HUES64 (cell line): ENCODE data around the gene GNAT1. TPM values are rescaled to one million over a fixed set of nuclear protein-coding genes. Genes with fewer than 3 reads are reported as not detected.

Experiments used
- H3K27ac ChIP-seq: 2 replicates; pipeline ENCODE4 v1.7.0; 2013; ENCODE audit warnings: low read depth, low read length, inconsistent platforms
- H3K27me3 ChIP-seq: 2 replicates; pipeline ENCODE4 v1.6.1; 2013; ENCODE audit warnings: mild to moderate bottlenecking, low read length; ENCODE audit not compliant: insufficient read depth
- H3K36me3 ChIP-seq: 2 replicates; pipeline ENCODE4 v1.6.1; 2013; ENCODE audit warnings: mild to moderate bottlenecking, low read length; ENCODE audit not compliant: insufficient read depth
- H3K4me1 ChIP-seq: 2 replicates; pipeline ENCODE4 v1.6.1; 2013; ENCODE audit warnings: mild to moderate bottlenecking, low read length, moderate library complexity; ENCODE audit not compliant: insufficient read depth
- H3K4me3 ChIP-seq: 2 replicates; pipeline ENCODE4 v1.5.1; 2013; ENCODE audit warnings: mild to moderate bottlenecking, low read length, moderate library complexity
- H3K9ac ChIP-seq: 2 replicates; pipeline ENCODE4 v1.6.1; 2013; ENCODE audit warnings: mild to moderate bottlenecking, low read depth, low read length
- H3K9me3 ChIP-seq: 2 replicates; pipeline ENCODE4 v1.6.1; 2013; ENCODE audit warnings: low read depth, low read length; ENCODE audit not compliant: insufficient read depth
- WGBS: fragments of 150-250, 120-280 bp; methylation state at CpG from one replicate; pipeline ENCODE4 v1.1.7; 2013; ENCODE audit warnings: missing lambda C conversion rate; 5-methylcytosine and 5-hydroxymethylcytosine counted together
- polyA plus RNA-seq, 2 experiments: library from polyadenylated mRNA; stranded (reverse); fragments of 50-300 nt; gene quantifications; one replicate each; pipeline ENCODE4 v1.2.3, GENCODE V29; 2013

GNAT1 gene
- not detected for polyA plus RNA-seq (2013, experiment 1 of 2)
- not detected for polyA plus RNA-seq (2013, experiment 2 of 2)

DNA sequence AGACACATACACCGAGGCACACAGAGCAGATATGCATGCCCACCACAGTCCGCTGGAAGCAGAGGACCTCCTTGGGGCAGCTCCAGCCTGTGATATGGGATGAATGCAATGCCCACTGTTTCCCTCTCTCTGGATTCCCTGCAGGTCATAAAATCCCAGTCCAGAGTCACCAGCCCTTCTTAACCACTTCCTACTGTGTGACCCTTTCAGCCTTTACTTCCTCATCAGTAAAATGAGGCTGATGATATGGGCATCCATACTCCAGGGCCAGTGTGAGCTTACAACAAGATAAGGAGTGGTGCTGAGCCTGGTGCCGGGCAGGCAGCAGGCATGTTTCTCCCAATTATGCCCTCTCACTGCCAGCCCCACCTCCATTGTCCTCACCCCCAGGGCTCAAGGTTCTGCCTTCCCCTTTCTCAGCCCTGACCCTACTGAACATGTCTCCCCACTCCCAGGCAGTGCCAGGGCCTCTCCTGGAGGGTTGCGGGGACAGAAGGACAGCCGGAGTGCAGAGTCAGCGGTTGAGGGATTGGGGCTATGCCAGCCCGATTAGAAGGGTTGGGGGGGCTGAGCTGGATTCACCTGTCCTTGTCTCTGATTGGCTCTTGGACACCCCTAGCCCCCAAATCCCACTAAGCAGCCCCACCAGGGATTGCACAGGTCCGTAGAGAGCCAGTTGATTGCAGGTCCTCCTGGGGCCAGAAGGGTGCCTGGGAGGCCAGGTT, at the start of gene GNAT1:
Gene GNAT1 (plus strand): TSS at position 675 of the 725 bp plus-strand sequence. CDS start 116 bp downstream, outside the sequence.
- Histone ChIP-seq H3K36me3 (peaks cover 18% of the 10 kb centered on the region), H3K27ac (no peak within 1 kb of the TSS), H3K27me3 (peaks cover 11% of the 10 kb centered on the region), H3K4me3 (no peak within 1 kb of the TSS), H3K9ac (no peak within 1 kb of the TSS), H3K4me1 (no peaks in the 10 kb centered on the region), H3K9me3 (no peaks in the 10 kb centered on the region)
- 93% methylated on average over 8 of the region's 8 CpGs for WGBS

DNA sequence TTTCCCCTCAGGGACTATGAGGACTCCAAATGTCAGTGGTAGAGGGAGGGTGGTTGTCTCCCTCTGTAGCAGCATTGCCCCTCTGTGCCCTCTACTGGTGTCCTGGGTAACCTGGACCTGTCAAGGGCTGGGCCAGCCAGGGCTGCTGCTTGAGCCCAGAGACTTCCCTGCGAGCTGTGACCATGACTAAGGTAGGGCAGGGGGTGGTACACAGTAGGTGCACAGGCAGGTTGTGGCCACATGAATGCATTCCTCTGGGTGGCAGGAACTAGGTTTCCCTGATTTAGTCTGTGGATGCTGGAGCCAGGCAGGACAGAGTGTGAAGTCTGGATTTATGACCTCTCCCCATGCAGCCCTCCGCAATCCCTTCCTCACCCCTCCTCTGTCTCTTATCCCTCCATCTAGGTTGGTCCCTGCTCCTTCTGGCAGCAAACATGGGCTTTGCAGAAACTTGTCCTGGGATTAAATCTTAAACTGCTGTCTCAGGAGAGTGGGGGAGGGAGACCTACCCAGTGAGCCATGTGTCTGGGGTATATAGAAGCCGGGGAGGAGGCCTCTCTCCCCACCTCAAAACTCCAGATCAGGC, 45.0 kb upstream of the GNAT1 start:
- no peak overlapping the region for H3K27ac ChIP-seq
- H3K36me3 ChIP-seq = no peaks in the 10 kb centered on the region
- H3K4me1 ChIP-seq = peaks cover 15% of the 10 kb centered on the region
- WGBS = 86% methylated on average over 3 of the region's 3 CpGs
- H3K27me3 ChIP-seq = no peaks in the 10 kb centered on the region
- no peak overlapping the region for H3K4me3 ChIP-seq
- no peak overlapping the region for H3K9ac ChIP-seq
- H3K9me3 ChIP-seq = no peaks in the 10 kb centered on the region

GRCh38 chr3:50147016-50147415, 44.4 kb upstream of the GNAT1 start:
- Histone ChIP-seq H3K4me1 (peaks cover 20% of the 10 kb centered on the region), H3K36me3 (no peaks in the 10 kb centered on the region), H3K9ac (no peak overlapping the region), H3K27ac (no peak overlapping the region), H3K27me3 (no peaks in the 10 kb centered on the region), H3K9me3 (no peaks in the 10 kb centered on the region), H3K4me3 (no peak overlapping the region)
- 94% methylated on average over 7 of the region's 7 CpGs for WGBS

- WGBS = 93% methylated on average over 2 of the region's 2 CpGs
- peaks cover 20% of the 10 kb centered on the region for H3K4me1 ChIP-seq
These were observed 44.0 kb upstream of the GNAT1 start for GRCh38 chr3:50147447-50147846.

GRCh38 chr3:50147861-50148260, 43.5 kb upstream of the GNAT1 start:
- no peaks in the 10 kb centered on the region for H3K9me3 ChIP-seq
- H3K27ac ChIP-seq = no peak overlapping the region
- peaks cover 20% of the 10 kb centered on the region for H3K4me1 ChIP-seq
- no peak overlapping the region for H3K4me3 ChIP-seq
- H3K9ac ChIP-seq = no peak overlapping the region
- H3K27me3 ChIP-seq = peaks cover 4% of the 10 kb centered on the region
- H3K36me3 ChIP-seq = no peaks in the 10 kb centered on the region
- WGBS = 75% methylated on average over 6 of the region's 6 CpGs

More at GRCh38 chr3:50147447-50147846, 44.0 kb upstream of the GNAT1 start:
- no peaks in the 10 kb centered on the region for H3K36me3 ChIP-seq
- H3K27me3 ChIP-seq = peaks cover 3% of the 10 kb centered on the region; the same call in 1 of the 2 replicates
- H3K4me3 ChIP-seq = no peak overlapping the region
- H3K27ac ChIP-seq = no peak overlapping the region
- no peaks in the 10 kb centered on the region for H3K9me3 ChIP-seq
- H3K9ac ChIP-seq = no peak overlapping the region

GRCh38 chr3:50150404-50150750, 41.0 kb upstream of the GNAT1 start:
- peaks cover 20% of the 10 kb centered on the region for H3K4me1 ChIP-seq
- 71% methylated on average over 1 of the region's 1 CpG for WGBS
- H3K9me3 ChIP-seq = no peaks in the 10 kb centered on the region
- H3K27ac ChIP-seq = no peak overlapping the region
- H3K4me3 ChIP-seq = no peak overlapping the region
- no peak overlapping the region for H3K9ac ChIP-seq
- H3K36me3 ChIP-seq = no peaks in the 10 kb centered on the region
- peaks cover 21% of the 10 kb centered on the region for H3K27me3 ChIP-seq

GRCh38 chr3:50150863-50151686, 40.3 kb upstream of the GNAT1 start:
- H3K4me3 ChIP-seq = no peak overlapping the region
- H3K27ac ChIP-seq = peak overlapping the region; percentile 54

DNA sequence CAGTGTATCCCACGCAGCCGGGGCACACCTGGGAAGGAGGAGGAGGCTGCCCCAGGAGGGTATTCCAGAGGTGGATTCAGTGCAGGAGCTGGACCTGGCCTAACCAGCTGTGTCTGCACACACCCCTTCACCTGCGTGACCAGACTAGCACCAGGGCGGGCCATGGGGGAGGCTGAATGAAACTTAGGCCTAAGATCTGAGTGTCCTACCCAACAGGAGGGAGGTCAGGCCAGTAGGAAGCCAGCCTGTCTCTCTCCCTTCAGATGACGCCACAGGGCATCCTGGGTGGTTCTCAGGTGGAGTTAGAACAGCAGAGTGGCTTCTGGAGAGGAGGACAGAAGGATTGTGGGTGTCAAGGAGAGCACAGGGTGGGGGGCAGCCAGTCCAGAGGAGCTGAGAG, 39.7 kb upstream of the GNAT1 start:
- H3K27me3 ChIP-seq = peaks cover 31% of the 10 kb centered on the region
- H3K27ac ChIP-seq = no peak overlapping the region
- H3K9me3 ChIP-seq = no peaks in the 10 kb centered on the region
- peaks cover 29% of the 10 kb centered on the region for H3K4me1 ChIP-seq
- H3K36me3 ChIP-seq = no peaks in the 10 kb centered on the region
- H3K9ac ChIP-seq = no peak overlapping the region
- whole genome bisulfite sequencing = 67% methylated on average over 5 of the region's 5 CpGs
- no peak overlapping the region for H3K4me3 ChIP-seq

More at GRCh38 chr3:50150863-50151686, 40.3 kb upstream of the GNAT1 start:
- Histone ChIP-seq H3K27me3 (peaks cover 27% of the 10 kb centered on the region), H3K4me1 (peaks cover 22% of the 10 kb centered on the region), H3K9me3 (no peaks in the 10 kb centered on the region), H3K36me3 (no peaks in the 10 kb centered on the region), H3K9ac (no peak overlapping the region)
- WGBS = 44% methylated on average over 18 of the region's 18 CpGs

- Histone ChIP-seq H3K36me3 (0 out of 2 replicates have a peak, but pooled peaks cover under 1% of the 10 kb centered on the region), H3K9ac (no peak overlapping the region), H3K9me3 (no peaks in the 10 kb centered on the region), H3K4me3 (peak overlapping the region; percentile 57), H3K4me1 (peaks cover 42% of the 10 kb centered on the region), H3K27ac (no peak overlapping the region), H3K27me3 (peaks cover 31% of the 10 kb centered on the region)
- WGBS = 45% methylated on average over 9 of the region's 9 CpGs
These were observed 37.5 kb upstream of the GNAT1 start for GRCh38 chr3:50153782-50154475.

DNA sequence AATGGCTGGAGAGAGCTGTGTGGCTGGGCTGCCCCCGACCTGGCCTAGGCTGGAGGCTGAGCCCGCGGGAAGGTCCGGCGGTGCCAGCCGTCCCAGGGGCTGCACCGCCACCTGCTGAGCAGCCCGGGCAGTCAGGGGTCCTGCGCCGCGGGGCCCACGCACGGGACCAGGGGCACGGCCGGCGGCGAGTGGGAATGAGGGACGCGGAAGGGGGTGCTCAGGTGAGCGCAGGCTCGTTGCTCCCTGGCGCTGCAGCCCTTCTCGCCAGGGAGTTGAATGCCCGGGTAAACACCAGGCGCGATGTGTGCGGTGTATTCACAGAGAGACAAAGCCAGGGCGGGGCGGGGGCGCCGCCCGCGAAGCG, 37.0 kb upstream of the GNAT1 start:
- Histone ChIP-seq H3K36me3 (peaks cover 5% of the 10 kb centered on the region; the same call in 1 of the 2 replicates), H3K4me1 (peaks cover 46% of the 10 kb centered on the region), H3K9ac (no peak overlapping the region), H3K27ac (no peak overlapping the region), H3K9me3 (no peaks in the 10 kb centered on the region), H3K4me3 (peak overlapping the region; percentile 57), H3K27me3 (peaks cover 31% of the 10 kb centered on the region)
- WGBS = 2% methylated on average over 34 of the region's 34 CpGs
